Astrocyte of the hippocampus (primary cell): ENCODE measurements around the gene REEP2.
"Not testable (repeated sequence)": the region's sequence is repeated elsewhere in the genome, so short reads cannot be mapped to it uniquely, and the experiment has no call there.

Experiments used
- DNase-seq: peaks from one replicate; pipeline ENCODE4 v3.0.0; 2011; ENCODE audit warnings: low read depth, low spot score

Gene REEP2, protein sequence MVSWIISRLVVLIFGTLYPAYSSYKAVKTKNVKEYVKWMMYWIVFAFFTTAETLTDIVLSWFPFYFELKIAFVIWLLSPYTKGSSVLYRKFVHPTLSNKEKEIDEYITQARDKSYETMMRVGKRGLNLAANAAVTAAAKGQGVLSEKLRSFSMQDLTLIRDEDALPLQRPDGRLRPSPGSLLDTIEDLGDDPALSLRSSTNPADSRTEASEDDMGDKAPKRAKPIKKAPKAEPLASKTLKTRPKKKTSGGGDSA

DNA sequence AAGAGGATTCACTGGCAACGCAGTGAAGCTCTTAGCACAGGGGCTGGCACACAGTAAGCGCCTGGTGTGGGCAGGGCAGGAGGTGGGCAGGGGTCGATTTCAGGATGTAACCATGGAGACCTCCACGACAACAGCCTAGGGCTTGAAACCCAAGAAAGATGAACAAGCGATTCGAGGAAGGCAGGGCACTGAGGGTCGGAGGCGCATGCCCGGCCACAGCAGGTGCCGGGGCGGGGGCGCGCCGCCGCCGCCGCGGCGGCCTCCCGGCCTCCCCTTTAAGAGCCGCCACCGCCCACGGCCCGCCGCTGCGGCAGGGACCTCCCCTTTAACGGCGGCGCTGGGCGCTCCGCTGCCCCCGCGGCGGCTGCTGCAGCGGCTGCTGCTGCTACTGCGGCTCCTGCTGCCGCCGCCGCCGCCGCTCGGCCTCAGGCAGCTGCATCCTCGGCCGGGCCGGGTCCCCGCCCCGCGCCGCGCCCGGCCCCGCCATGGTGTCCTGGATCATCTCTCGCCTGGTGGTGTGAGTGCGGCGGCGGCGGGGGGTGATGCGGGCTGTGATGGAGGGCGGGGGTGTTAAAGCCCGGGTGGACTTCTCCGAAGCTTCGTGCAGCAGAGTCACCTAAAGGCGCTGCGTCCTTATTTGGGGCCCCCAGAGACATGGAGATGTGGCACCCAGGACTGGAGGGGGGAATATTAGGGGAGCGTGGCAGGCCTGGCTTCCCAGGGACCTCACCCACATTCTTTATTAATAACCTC lies at the start of gene REEP2:
TSS of gene REEP2 (plus strand) at position 334 of the 753 bp plus-strand sequence. CDS start at position 486, 152 bp downstream.
- DNase-seq: peak; percentile 87

DNA sequence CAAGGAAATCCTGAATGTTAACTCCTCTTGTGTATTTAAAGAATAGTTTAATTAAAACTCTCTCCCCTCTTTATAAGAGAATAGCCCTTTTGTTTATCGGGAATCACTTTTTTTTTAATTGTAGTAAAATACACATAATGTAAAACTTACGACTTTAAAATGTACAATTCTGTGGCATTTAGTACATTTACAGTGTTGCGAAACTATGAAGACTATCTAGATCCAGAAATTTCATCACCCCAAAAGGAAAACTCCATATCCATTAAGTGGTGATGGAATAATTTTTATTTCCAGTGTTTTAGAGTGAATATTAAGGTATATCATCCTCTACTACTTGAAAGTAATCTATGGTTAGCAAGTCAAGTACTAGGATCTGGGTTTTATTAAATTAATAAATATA lies 49.5 kb upstream of the REEP2 start:
- no peak for DNase-seq

GRCh38 chr5:138389911-138390310 lies 48.9 kb upstream of the REEP2 start:
- DNase-seq: not testable (repeated sequence)

DNA sequence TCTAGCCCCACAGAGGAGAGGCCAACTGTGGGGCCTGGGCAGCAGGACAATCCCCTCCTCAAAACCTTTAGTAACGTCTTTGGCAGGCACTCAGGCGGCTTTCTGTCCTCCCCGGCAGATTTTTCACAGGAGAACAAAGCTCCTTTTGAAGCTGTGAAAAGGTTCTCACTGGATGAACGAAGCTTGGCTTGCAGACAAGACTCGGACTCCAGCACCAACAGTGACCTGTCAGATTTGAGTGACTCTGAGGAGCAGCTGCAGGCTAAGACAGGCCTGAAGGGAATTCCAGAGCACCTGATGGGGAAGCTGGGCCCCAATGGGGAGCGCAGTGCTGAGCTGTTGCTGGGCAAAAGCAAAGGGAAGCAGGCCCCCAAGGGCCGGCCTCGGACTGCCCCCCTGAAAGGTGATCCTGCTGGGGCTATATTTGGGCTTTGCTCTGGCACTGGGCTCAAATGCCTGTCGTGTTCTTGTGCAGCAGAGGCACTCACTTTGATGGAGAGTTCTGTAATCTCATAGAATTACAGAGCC lies 46.9 kb upstream of the REEP2 start:
- DNase-seq: peak; percentile 75

GRCh38 chr5:138402640-138403039 lies 36.2 kb upstream of the REEP2 start:
- DNase-seq: no peak

DNA sequence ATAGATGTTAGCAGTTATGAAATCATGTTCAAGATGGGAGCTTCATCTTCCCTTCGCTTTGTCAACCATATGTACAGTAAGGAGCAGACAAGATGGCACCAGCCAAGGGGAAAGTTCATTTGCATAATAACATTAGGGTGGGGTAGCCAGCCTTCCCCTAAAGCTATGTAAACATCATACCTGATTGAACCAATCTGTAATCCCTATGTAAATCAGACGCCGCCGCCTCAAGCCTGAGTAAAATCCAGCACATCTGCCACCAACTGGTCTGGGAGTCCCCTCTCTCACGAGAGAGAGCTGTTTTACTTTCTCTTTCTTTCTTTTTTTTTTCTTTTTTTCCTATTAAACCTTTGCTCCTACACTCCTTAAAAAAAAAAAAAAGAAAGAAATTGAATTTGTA lies 30.8 kb upstream of the REEP2 start:
- DNase-seq: no peak

GRCh38 chr5:138410996-138411640 lies 27.7 kb upstream of the REEP2 start:
- DNase-seq: peak; percentile 44

GRCh38 chr5:138418444-138418843 lies 20.4 kb upstream of the REEP2 start:
- DNase-seq: no peak

- DNase-seq: no peak
Measured at GRCh38 chr5:138425079-138425478, 13.8 kb upstream of the REEP2 start.

DNA sequence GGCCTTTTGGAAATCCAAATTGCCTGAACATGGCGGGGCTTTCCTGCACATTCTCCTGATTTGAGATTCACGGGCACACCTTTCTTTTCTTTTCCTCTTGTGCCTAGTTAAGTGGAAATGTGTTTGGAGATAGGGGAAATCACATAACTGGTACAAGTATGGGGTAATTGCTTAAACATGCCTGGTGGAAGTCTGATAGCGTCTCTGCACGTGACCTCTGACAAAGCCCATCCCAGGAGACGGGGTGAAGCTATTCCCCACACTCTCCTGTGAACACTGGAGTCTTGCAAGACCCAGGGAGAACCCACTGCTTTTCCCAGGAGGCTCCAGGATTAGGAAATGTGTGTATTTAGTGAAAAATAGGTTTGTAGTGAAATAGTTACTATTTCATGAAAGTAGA lies 2.9 kb upstream of the REEP2 start:
- no peak for DNase-seq

DNA sequence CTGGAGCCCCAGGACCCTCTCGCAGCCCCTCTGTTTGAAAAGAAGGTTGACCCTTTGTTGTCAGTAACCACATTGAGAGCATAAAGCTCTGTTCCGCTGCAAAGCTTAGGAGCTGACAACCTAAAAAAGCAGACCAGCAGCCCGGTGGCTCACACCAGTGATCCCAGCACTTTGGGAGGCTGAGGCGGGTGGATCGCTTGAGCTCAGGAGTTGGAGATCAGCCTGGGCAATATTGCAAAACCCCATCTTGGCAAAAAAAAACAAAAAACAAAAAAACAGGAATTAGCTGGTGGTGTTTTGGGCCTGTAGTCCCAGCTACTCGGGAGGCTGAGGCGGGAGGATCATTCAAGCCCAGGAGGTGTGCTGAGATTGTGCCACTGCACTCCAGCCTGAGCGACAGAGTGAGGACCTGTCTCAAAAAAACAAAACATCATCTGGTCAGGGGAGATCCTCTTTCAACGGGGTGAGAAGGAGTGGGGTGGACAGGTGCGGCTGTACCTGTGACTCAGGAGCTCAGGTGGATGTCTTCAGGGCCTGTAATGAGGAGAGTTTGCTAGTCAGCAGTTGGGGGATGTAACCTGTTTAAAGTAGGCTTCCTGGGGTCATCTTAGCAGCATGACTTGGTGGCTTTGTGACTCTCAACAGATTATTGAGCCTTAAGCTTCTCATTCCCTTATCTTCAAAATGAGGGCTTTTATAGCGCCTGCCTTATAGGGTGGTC lies 694 bp upstream of the REEP2 start:
- DNase-seq: no peak

DNA sequence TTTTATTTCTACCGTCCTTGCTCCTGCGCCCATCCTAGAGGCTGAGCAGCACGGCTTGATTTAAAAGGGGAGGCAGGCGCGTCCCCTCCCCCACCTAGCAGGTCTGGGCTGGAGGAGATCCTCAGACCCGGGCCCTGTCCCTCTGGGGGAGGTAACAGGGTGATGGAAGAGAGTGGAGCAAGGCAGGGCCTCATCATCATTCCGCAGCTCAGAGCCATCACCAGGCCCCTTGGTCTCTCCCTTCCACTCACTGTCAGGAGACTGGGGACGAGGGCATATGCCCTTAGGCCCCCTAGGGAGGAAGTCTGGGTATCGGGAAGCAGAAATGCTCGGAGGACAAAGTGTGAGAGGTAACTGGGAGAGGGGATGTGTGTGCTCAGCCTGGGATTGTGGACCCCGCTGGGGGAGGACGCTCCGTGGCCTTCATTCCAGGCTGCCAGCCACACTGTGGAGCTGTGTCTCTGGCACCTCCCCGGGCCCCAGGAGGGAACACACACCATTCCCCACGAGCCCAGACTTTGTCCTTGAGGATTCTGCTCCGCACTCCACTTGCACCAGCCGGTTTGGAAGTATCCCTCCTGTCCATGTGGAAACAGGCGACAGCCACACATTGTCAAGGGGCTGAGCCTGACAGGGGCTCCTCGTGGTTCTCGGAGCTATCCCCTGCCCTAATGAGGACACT lies 761 bp downstream of the REEP2 start:
- peak; percentile 48 for DNase-seq

GRCh38 chr5:138440159-138441073 lies 1.6 kb downstream of the REEP2 start:
- DNase-seq: peak; percentile 11

GRCh38 chr5:138441221-138441620 lies 2.4 kb downstream of the REEP2 start:
- DNase-seq: no peak

GRCh38 chr5:138444078-138444773 lies 5.4 kb downstream of the REEP2 start:
- DNase-seq: no peak

GRCh38 chr5:138444774-138445546 lies 6.1 kb downstream of the REEP2 start:
- DNase-seq: no peak

GRCh38 chr5:138445547-138446271 lies 6.9 kb downstream of the REEP2 start:
- no peak for DNase-seq

GRCh38 chr5:138448070-138448469 lies 9.2 kb downstream of the REEP2 start:
- DNase-seq: no peak
